T-helper 2 cell treated with Interferon-gamma antibody and Interleukin-4, amounts not matched to agents 5 μg/mL and 100 μg/mL, for 36 hours (primary cell): ENCODE data around the gene MSRB2.

ENCODE experiments used
- DNase-seq: peaks from one replicate; pipeline ENCODE4 v3.0.0; 2021; ENCODE audit warnings: low spot score
- H3K27ac Mint-ChIP-seq: one replicate; pipeline ENCODE4 v1.8.0; 2021; ENCODE audit warnings: mild to moderate bottlenecking, mixed read lengths
- H3K27me3 Mint-ChIP-seq: one replicate; pipeline ENCODE4 v1.8.0; 2021; ENCODE audit warnings: low read depth, mixed read lengths
- H3K36me3 Mint-ChIP-seq: one replicate; pipeline ENCODE4 v1.8.0; 2021; ENCODE audit warnings: low read depth, mixed read lengths
- H3K4me1 Mint-ChIP-seq: one replicate; pipeline ENCODE4 v1.8.0; 2021; ENCODE audit warnings: low read depth, mixed read lengths
- H3K4me3 Mint-ChIP-seq: one replicate; pipeline ENCODE4 v1.8.0; 2022; ENCODE audit warnings: mild to moderate bottlenecking, moderate library complexity, mixed read lengths
- H3K9me3 Mint-ChIP-seq: one replicate; pipeline ENCODE4 v1.8.0; 2021; ENCODE audit warnings: mixed read lengths

MSRB2 gene

GRCh38 chr10:23114228-23114850, 19.0 kb downstream of the MSRB2 start:
- H3K27ac Mint-ChIP-seq: no peak overlapping the region

GRCh38 chr10:23116486-23117205, 21.3 kb downstream of the MSRB2 start:
- Mint-ChIP-seq H3K4me1 (no peaks in the 10 kb centered on the region), H3K4me3 (no peak overlapping the region), H3K9me3 (no peaks in the 10 kb centered on the region), H3K36me3 (no peaks in the 10 kb centered on the region), H3K27me3 (no peaks in the 10 kb centered on the region), H3K27ac (no peak overlapping the region)
- DNase-seq: no peak

More at GRCh38 chr10:23114228-23114850, 19.0 kb downstream of the MSRB2 start:
- Mint-ChIP-seq H3K36me3 (no peaks in the 10 kb centered on the region), H3K27me3 (no peaks in the 10 kb centered on the region), H3K4me3 (no peak overlapping the region), H3K9me3 (no peaks in the 10 kb centered on the region), H3K4me1 (no peaks in the 10 kb centered on the region)
- no peak for DNase-seq

DNA sequence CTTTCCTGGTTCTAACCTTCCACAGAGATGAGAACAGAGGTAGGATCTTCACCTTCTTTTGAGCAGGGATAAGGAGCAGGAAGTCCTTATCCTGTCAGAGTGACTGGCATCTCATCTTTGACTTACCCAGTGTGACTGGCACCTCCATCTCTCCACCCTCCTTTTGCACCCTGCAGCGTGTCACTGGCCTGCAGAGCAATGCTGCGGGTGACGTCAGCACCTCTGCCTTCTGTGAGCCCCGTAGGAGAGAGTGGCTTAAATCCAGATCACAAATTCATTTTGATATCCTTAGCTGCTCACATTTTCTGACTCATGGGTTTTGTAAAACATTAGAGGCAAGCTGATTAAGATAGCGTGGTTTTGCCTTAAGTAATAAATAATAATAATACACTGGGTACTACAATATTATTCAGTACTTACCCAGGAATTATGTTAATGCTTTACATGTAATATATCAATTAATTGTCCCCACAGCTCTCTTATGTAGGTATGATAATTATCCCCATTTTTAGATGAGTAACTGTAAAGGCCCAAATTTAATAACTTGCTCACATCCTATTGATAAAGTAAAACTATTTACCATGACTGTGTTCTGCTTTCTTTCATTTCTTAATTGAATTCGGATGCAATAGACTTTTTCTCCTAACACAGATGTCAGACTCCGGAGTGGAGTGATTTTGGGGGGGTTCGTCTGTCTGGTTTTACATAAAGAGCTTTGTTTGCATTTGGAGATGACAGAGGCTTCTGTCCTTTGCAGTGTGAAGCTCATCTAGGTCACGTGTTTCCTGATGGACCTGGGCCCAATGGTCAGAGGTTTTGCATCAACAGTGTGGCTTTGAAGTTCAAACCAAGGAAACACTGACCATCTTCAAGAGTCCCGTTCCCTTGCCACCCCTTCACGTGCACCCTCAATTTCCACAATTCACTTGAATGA, 24.9 kb downstream of the MSRB2 start:
- H3K9me3 Mint-ChIP-seq: no peaks in the 10 kb centered on the region
- H3K27me3 Mint-ChIP-seq: no peaks in the 10 kb centered on the region
- no peak overlapping the region for H3K4me3 Mint-ChIP-seq
- H3K4me1 Mint-ChIP-seq: no peaks in the 10 kb centered on the region
- no peak for DNase-seq
- H3K36me3 Mint-ChIP-seq: no peaks in the 10 kb centered on the region
- H3K27ac Mint-ChIP-seq: no peak overlapping the region

DNA sequence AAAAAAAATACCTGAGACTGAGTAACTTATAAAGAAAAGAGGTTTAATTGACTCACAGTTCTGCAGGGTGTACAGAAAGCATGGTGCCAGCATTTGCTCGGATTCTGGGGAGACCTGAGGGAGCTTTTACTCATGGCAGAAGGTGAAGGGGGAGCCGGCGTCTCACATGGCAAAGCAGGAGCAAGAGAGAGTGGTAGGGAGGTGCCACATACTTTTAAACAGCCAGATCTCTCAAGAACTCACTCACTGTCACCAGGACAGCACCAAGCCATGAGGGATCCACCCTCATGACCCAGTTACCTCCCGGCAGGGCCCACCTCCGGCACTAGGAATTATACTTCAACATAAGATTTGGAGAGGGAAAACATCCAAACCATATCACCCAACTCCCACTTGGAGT, 25.8 kb downstream of the MSRB2 start:
- no peak overlapping the region for H3K27ac Mint-ChIP-seq
- DNase-seq: no peak
- H3K36me3 Mint-ChIP-seq: no peaks in the 10 kb centered on the region
- H3K4me3 Mint-ChIP-seq: no peak overlapping the region
- H3K27me3 Mint-ChIP-seq: no peaks in the 10 kb centered on the region
- H3K4me1 Mint-ChIP-seq: no peaks in the 10 kb centered on the region
- no peaks in the 10 kb centered on the region for H3K9me3 Mint-ChIP-seq

DNA sequence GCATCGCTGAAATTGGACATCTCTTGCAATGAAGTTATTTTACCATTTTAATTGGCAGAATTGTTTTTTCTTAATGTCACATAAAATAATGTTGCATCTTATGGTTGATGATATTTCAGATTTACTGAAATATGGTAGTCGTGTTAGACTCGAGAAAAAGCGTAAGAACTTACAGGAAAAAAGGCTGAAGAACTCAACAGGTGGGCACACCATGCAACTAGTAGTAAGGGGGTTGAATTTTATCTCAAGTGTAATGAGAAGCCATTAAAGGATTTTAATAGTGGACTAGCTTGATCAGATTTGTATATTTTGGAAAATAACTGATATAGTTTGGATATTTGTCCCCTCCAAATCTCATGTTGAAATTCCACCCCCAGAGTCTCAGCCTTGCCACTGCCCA, 41.1 kb downstream of the MSRB2 start:
- no peak for DNase-seq
- Mint-ChIP-seq H3K4me3 (no peak overlapping the region), H3K27ac (no peak overlapping the region), H3K36me3 (no peaks in the 10 kb centered on the region), H3K9me3 (peaks cover 4% of the 10 kb centered on the region), H3K27me3 (peaks cover 6% of the 10 kb centered on the region), H3K4me1 (no peaks in the 10 kb centered on the region)

GRCh38 chr10:23139677-23140076, 44.3 kb downstream of the MSRB2 start:
- peaks cover 12% of the 10 kb centered on the region for H3K27me3 Mint-ChIP-seq
- H3K4me1 Mint-ChIP-seq: no peaks in the 10 kb centered on the region
- H3K36me3 Mint-ChIP-seq: no peaks in the 10 kb centered on the region
- no peak overlapping the region for H3K27ac Mint-ChIP-seq
- peaks cover 4% of the 10 kb centered on the region for H3K9me3 Mint-ChIP-seq
- H3K4me3 Mint-ChIP-seq: no peak overlapping the region
- no peak for DNase-seq

DNA sequence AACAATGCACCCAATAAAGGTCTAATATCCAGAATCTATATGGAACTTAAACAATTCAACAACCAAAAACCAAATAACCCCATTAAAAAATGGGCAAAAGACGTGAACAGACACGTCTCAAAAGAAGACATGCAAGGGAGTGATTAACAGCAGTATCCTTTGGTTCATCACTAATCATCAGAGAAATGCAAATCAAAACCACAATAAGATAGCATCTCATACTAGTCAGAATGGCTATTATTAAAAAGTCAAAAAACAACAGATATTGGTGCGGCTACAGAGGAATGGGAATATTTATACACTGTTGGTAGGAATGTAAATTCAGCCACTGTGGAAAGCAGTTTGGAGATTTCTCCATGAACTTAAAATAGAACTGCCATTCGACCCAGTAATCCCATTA, 46.6 kb downstream of the MSRB2 start:
- H3K27ac Mint-ChIP-seq: no peak overlapping the region
- H3K4me3 Mint-ChIP-seq: no peak overlapping the region
- no peaks in the 10 kb centered on the region for H3K4me1 Mint-ChIP-seq
- DNase-seq: no peak
- H3K36me3 Mint-ChIP-seq: no peaks in the 10 kb centered on the region
- H3K9me3 Mint-ChIP-seq: no peaks in the 10 kb centered on the region
- peaks cover 12% of the 10 kb centered on the region for H3K27me3 Mint-ChIP-seq

- peaks cover 6% of the 10 kb centered on the region for H3K27me3 Mint-ChIP-seq
- H3K9me3 Mint-ChIP-seq: no peaks in the 10 kb centered on the region
- no peaks in the 10 kb centered on the region for H3K4me1 Mint-ChIP-seq
- no peak for DNase-seq
- H3K36me3 Mint-ChIP-seq: no peaks in the 10 kb centered on the region
- H3K27ac Mint-ChIP-seq: no peak overlapping the region
- H3K4me3 Mint-ChIP-seq: no peak overlapping the region
Measured at GRCh38 chr10:23146258-23146657, 50.9 kb downstream of the MSRB2 start.

GRCh38 chr10:23147035-23147434, 51.7 kb downstream of the MSRB2 start:
- no peaks in the 10 kb centered on the region for H3K4me1 Mint-ChIP-seq
- H3K36me3 Mint-ChIP-seq: no peaks in the 10 kb centered on the region
- no peak for DNase-seq
- H3K4me3 Mint-ChIP-seq: no peak overlapping the region
- no peak overlapping the region for H3K27ac Mint-ChIP-seq
- H3K9me3 Mint-ChIP-seq: no peaks in the 10 kb centered on the region
- peaks cover 2% of the 10 kb centered on the region for H3K27me3 Mint-ChIP-seq

DNA sequence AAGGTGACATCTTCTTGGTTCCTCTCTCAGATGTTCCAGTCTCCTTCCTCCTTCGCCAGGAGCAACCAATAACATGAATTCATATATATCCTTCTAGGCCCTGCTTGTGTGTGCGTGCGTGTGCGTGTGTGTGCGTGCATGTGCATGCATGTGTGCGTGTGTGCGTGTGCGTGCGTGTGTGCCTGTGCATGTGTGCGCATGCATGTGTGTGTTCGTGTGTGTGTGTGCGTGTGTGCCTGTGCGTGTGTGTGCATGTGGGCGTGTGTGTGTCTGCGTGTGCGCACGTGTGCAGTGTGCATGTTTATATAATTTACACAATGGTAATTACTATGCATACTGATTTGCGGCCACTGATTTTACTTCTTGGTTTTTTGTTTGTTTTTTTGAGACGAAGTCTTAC, 52.8 kb downstream of the MSRB2 start:
- H3K9me3 Mint-ChIP-seq: no peaks in the 10 kb centered on the region
- no peaks in the 10 kb centered on the region for H3K36me3 Mint-ChIP-seq
- no peak overlapping the region for H3K27ac Mint-ChIP-seq
- H3K27me3 Mint-ChIP-seq: no peaks in the 10 kb centered on the region
- H3K4me3 Mint-ChIP-seq: no peak overlapping the region
- DNase-seq: no peak
- H3K4me1 Mint-ChIP-seq: no peaks in the 10 kb centered on the region

- no peak overlapping the region for H3K4me3 Mint-ChIP-seq
- H3K36me3 Mint-ChIP-seq: no peaks in the 10 kb centered on the region
- no peaks in the 10 kb centered on the region for H3K4me1 Mint-ChIP-seq
- no peak overlapping the region for H3K27ac Mint-ChIP-seq
- H3K9me3 Mint-ChIP-seq: no peaks in the 10 kb centered on the region
- DNase-seq: no peak
- H3K27me3 Mint-ChIP-seq: no peaks in the 10 kb centered on the region
Measured at GRCh38 chr10:23150091-23150490, 54.7 kb downstream of the MSRB2 start.

GRCh38 chr10:23150610-23151009, 55.2 kb downstream of the MSRB2 start:
- H3K4me1 Mint-ChIP-seq: no peaks in the 10 kb centered on the region
- no peak for DNase-seq
- H3K4me3 Mint-ChIP-seq: no peak overlapping the region
- H3K27ac Mint-ChIP-seq: no peak overlapping the region
- no peaks in the 10 kb centered on the region for H3K9me3 Mint-ChIP-seq
- no peaks in the 10 kb centered on the region for H3K27me3 Mint-ChIP-seq
- no peaks in the 10 kb centered on the region for H3K36me3 Mint-ChIP-seq

- no peaks in the 10 kb centered on the region for H3K4me1 Mint-ChIP-seq
Measured at GRCh38 chr10:23151071-23151470, 55.7 kb downstream of the MSRB2 start.

DNA sequence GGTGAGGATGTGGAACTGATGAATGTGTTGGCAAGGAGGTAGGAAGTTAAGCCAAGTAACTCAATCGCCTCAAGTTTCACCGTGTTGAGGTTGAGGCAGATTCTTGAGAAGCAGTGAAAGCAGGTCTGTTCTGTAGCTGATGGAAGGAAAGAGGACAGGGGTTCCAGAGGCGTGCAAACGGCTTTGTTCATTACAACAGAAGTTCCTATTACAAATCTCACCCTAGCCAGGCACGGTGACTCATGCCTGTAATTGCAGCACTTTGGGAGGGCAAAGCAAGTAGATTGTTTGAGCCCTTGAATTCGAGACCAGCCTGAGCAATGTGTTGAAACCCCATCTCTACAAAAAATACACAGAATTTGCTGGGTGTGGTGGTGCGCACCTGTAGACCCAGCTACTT, 59.8 kb downstream of the MSRB2 start:
- Mint-ChIP-seq H3K9me3 (no peaks in the 10 kb centered on the region), H3K4me1 (peaks cover 2% of the 10 kb centered on the region), H3K4me3 (no peak overlapping the region), H3K27me3 (peaks cover 3% of the 10 kb centered on the region), H3K36me3 (no peaks in the 10 kb centered on the region), H3K27ac (no peak overlapping the region)
- no peak for DNase-seq

More at GRCh38 chr10:23151071-23151470, 55.7 kb downstream of the MSRB2 start:
- Mint-ChIP-seq H3K36me3 (no peaks in the 10 kb centered on the region), H3K27me3 (no peaks in the 10 kb centered on the region), H3K4me3 (no peak overlapping the region), H3K9me3 (no peaks in the 10 kb centered on the region), H3K27ac (no peak overlapping the region)
- no peak for DNase-seq
